ENCODE data around the gene CAMK4. TPM values are rescaled to one million over a fixed set of nuclear protein-coding genes. Genes with fewer than 3 reads are reported as not detected.

Gene CAMK4
- total RNA-seq, 1 donor from 2014 or later = 8.4 TPM

DNA sequence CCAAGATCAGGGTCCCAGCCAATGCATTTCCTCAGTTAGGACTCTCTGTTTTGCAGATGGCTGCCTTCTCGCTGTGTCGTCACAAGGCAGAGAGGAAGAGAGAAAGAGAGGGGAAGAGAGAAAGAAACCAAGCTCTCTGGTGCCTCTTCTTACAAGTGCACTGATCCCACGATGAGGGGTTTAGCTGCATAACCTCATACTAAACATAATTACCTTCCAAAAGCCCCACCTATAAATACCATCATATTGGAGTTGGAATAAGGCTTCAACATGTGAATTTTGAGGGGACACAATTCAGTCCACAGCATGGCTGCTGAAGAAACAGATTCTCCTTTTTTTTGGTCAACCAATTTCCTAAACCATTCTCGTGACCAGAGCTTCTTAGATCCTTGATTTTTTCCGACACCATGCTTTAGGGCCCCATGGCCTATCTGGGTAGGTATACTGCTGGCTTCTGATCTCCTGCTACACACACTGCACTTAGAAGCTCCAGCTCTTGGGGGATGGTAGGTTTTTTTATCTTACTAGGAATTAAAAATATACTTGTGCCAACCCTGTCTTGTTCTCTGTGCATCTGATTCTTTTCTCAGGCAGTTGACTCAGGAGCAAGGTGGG is 5.1 kb downstream of the CAMK4 start:
- DNase-seq = no peak

DNA sequence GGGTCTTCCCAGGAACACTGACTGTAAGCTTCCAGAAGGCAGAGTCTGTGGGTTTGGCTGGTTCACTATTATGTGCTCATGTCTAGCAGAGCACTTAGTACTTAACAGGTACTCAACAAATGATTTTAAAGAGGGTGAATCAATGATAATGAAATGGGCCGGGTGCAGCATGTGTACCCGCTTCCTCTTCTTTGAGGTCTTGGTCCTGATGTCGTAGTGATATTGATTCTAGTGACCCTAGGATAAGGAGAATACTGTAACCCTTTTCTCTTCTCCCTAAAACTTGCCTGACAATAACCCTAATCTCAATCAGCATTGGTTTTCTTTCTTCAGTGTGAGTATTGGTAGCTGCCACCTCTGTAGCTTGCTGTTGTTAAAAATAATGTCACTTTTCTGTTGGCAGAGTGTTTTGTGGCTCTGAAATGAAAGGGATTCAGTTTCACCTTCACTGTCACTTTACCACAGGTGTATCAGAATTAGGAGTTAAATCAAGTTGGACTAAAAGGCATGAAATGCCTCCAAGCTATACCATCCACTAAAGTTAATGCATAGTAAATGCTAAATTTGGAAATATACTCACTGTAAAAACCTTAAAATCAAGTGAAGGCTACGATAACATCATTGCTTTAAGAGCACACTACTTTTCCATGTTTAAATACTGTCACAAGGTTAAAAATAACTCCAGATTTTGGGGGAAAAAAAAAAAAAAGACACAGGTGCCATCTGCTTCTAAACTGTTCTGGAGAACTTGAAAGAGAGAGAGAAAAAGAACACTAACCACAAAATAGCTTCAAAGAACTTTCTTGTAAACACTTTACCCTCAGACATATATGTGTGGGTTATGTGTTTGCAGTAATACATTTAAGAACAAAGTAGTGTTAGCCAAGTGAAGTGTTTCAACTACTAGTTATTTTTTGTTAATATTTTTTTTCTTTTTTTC is 6.0 kb downstream of the CAMK4 start:
- DNase-seq = no peak

DNA sequence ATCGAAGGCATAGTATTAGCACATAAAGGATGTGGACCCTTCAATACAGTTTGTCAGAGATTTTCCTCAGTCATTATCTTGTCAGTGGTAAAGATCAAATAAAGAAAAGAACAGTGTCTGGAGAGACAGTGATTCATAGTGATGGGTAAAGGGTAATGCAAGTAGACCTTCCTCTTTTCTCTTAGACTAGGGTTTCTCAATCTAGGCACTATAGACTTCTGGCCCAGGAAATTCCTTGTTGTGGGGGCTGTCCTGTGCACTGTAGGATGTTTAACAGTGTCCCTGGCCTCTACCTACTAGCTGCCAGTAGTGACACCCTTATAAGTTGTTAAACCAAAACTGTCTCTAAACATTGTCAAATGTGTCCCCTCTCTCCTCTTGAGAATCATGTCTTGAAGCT is 6.9 kb downstream of the CAMK4 start:
- DNase-seq = no peak

DNA sequence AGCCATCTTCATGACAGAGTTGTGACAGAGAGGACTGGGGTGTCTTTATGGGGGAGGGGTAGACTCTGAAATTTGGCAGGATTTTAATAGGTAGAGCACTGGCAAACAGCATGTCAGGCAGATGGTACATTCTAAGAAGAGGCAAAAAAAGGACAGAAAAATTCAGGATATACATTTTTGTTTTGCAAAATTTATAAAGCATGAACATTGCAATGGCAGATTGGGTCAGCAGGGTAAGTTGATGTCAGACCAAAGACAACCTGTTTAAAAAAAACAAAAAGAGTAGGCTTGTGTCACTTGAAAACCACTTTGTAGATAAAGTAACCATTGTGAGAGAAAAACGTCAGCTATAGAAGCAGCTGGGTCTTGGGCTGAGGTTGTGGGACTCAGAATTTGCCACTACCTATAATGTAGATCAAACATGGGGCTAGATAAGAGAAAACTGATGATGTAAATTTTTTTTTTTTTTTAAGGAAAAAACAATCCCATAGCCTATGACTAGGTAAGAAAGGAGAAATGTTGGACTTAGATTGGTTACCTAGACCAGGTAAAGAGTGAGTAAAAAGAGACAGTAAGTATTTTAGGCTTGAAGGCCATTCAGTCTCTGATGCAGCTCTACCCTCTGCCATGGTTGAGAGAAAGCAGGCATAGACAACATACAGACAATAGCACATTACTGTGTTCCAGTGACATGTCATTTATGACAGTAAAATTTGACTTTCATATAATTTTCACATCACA is 8.3 kb downstream of the CAMK4 start:
- DNase-seq = no peak

DNA sequence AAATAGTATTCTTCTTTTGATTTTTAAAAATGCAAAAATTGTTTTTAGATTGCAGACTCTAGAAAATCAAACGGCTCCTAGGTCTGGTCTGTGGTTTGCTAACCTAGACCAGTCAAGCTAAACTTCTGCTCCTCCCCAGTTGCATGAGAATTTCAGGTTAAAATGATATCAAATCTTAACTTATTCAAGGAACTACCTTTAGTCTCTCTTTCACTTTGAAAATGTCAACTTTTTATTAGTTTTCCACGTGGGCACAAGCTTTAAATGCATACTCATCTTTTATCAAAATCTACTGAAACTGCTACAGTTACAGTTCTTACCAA is 8.8 kb downstream of the CAMK4 start:
- DNase-seq = no peak

DNA sequence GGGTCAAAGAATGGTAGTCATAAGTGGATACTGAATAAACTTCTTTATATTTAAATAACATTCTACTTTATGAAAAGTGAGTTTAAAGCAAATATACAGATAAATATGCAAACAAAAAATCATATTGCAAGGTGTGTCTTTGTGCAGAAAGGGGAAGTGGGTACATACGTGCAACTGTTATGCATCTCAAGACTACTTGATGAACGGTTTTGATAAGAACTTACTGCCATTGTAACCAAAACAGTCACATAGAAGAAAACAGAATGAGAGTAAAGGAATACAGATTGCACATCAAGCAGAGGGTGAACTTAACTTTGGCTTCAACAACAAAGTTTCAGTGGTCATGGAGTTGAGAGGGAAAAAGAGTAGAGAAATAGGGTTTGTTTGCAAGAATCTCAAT is 9.9 kb downstream of the CAMK4 start:
- no peak for DNase-seq

DNA sequence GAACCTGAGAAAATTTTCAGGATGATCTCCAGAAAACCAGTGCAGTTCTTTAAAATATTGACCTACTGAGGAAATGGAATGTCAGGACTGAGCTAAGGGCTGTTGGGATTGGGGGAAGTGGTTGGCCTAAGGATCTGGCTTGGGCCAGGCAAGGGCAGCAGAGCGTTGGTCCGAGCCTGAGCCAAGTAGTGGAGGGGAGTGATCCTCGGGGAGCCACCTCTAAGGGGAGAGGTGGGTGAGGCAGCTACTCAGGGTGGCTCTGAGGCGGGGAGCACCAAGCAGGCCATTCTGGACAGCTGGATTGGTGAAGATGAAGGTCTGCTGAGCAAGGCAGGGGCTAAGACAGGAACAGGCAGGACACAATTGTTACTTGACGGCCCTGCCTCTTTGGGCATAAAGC is 11.5 kb downstream of the CAMK4 start:
- no peak for DNase-seq

DNA sequence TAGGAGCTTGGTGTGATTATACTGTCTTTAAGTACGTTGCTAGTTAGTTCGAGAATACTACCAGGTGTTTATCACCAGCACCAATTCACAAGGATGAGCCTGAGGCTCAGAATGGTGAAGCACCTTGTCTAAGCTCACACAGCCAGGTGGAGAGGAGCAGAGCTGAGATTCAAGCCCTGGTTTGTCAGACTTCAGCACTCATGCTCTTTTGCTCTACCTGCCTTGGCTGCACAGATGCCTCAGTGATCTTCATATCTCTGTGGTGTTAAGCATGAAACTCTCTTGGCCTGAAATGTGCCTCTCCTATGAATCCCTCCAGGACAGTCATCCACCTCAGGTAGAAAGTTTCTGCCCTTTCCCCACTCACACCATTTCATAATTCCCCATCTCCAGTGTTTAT is 12.2 kb downstream of the CAMK4 start:
- DNase-seq = no peak

DNA sequence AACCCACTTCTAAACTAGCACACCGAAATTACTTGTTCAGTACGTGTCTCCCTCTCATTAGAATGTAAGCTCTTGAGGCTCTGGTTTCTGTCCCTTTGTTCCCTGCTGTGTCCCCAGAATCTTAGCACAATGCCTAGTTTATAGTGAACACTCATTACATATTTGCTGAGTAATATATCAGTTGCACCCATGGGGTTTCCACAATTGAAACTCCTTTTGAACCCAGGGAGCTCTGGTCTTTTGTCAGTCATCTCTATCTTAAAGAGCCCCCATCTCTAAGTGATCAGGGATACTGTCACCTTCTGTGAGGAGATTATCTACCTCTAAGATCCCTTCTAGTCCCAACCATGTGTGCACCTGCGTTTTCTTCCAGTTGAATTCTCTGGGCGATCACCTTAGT is 12.8 kb downstream of the CAMK4 start:
- no peak for DNase-seq

DNA sequence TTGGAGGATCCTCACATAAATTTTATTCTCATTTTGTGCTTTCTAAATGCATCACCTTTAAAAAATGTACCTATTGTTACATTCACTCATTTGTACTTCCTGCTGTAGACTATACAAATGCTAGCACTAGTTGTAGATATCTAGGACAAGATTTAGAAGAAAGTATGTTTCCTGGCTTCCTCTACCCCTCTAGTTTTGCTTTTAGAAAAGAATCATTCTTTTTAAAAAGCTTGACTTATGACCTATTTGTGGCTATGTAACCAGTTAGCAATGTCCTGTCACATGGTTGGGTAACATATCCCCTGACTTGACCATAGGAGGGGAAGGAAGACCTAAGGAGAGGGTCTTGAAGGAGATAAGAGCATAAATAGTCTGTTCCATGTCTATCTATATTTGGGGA is 13.3 kb downstream of the CAMK4 start:
- no peak for DNase-seq

DNA sequence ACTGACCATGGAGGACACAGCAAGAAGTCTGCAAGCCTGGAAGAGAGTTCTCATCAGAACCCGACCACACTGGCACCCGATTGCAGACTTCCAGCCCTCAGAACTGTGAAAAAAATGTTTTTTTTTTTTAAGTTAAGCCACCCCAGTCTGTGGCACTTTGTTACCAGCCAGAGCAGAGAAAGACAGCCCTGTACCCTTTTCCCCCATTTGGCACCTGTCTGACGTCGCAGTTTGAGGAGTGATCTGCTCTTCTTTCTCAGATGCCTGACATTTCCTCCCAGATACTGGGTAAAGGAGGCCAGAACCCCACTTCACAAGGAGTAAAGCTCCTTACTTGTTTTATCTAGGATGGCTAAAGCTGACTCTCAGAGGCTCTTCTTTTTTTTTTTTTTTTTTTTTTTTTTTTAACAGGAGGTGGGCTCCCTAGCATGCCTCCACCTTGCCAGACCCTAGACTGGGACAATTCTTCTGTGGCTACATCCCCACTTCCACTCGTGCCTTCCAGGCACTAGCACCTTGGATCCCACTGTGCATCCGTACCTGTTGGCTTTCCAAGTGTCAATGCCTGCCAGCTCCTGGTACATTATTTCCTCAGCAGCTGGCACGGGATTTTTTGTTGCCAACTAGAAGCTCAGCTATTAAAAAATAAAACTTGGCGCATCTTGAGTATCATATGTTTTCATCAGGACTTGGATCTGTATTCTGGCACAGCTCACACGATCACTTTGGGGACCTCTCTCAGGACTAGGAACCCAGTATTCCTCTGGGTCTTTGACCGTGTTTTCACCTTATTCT is 14.4 kb downstream of the CAMK4 start:
- DNase-seq = no peak

DNA sequence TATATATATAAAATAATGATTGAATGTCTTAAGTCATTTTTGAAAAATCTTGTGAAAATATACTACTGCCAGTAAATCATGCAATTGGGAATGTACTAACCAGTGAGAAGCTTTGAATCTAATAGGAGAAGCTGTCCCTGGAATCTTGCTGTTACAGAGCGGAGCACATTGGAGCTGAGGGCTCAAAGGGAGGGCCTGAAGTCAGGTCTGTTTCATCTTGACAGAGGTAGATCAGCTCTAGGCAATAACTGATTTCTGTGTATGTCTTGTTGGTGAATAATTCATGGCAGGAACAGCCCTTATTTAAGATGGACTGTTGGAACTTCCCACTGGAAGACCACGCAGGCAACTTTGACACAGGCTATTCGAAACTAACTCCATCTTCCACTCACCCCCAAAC is 17.5 kb downstream of the CAMK4 start:
- DNase-seq = no peak

DNA sequence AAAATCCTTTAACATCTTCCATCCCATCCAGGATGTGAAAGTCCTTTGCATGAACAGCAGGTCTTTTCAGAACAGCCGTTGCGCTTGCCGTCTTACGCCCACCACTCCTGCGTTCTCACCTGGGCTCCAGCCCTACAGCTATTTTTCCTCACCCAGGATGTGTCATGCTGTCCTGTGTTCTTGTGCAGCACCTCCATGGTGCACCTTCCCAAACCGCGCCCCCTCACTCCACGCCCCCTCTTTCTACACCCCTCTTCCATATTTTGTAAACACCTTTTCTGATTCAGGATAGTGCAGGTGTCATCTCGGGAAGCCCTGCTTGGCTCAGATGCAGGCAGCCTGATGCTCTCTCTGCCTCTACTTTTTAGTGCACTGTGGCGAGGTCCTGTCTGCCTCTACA is 18.4 kb downstream of the CAMK4 start:
- no peak for DNase-seq

DNA sequence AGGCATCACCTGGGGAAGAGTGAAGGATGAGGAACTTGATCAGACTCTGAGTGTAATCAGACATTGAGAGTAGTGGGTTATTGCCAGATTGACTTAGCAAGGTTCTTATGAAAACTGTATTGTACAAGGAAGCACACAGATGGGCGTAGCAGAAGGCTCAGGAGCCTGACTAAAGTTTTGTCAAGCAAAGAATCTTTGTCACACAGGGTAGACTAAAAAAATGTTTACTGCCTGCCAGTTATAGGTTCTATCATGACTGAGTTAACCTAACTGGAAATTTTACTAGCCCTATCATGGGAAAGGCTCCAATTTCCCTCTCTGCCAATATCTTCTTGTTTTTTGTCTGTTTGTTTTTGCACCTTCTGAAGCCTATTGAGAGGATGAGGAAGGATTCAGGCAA is 19.1 kb downstream of the CAMK4 start:
- no peak for DNase-seq

DNA sequence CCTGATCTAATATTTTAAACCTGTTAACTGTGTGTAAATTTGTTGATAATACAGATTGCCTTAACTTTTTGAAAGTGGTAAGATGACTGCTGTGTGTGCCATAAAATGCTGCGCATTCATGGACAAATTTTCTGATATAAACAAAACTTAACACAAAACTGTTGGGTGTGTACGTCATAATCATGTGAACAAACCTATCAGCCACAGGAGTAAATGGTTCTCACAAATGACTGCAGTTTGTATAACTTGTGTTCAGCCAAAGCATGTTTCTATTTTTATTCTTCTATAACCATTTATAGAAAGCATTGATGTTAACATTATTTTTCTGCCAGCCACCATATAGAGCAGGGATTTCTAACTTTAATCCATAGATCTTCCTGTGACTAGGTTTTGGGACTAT is 21.5 kb downstream of the CAMK4 start:
- DNase-seq = no peak

DNA sequence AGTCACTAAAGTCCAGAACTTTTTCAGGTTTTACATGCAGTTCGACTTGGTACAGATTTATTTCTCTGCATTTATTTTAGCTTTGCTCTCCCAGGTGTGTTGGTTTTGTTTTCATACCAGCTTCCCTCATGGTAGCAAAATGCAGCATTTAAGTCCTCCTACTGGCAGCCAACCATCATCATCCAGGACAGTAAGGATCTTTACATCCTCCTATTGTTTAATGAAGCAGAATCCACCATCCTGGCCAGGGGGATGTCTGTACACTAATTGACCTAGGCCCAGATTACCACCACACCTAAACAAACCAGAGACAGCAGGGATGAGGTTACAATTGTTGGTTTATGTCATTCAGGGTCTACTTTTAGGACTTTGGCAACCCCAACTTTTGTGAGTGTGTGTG is 22.3 kb downstream of the CAMK4 start:
- no peak for DNase-seq

DNA sequence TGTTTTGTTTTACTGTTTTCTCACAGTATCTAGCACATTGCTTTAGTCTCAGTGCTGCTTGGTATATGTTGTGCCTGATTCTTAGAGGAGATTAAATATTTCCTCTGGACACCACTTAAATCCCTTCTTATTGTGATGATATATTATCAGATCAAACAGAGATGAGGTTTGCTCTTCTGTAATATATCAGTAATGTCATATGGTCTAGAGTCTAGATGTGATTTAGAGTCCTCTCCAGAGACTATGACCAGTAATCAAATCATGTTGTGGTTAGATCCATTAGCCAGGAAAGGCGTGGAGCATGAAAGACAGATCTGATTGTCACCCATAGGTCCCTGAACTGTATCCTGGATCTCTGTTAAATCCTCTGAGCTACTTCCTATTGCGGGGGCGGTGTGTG is 24.4 kb downstream of the CAMK4 start:
- DNase-seq = no peak

DNA sequence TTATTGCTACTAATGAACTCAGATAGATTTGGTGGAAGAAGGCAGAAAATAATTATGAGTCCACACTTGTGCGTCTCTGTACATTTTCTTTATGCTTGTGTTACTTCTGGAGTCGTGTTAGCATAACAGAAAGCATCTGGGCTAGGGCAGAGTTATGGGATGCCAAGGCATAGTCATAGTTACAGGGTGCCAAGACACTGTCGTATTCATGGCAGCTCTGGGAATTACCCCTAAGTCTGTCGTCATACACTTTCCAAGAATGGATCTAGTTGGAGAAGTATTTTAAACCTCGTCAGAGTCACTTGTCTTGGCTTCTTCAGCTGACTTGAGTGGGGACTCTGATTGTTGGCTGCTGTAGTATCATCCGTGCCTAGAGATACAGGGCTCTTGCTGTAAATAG is 27.7 kb downstream of the CAMK4 start:
- no peak for DNase-seq

DNA sequence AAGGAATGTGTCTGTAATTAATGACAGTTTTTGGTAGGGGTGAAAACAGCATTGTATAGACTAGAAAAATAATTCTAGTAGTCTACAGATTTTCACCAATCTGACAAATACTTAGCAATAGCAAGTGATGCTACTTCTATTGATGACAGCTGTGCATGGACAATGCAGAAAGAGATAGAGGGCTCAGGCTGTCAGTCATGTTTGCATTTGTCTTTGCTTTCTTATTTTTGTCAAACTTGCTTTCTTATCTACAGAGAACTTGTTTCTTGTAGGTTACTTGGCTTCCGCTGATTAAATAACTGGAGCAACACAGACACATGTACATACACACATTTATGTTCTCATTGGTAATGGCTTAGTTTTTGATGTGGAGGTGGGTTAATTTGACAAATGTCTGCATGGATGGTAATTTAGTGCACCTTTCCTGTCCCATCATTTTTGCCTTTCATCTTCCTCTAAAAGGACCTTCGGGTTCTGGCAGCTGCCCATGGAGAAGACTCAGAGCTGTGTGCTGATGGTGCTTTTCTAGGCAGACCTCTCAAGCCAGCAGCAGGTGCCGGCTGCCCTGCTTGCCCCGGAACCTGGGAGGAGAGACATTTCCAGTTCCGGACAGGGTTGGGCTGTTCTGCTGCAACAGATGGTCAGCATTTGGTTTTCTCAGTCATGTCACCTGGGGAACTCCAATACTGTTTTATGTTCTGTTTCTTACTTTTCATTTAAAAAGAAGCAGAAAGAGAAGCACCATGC is 28.8 kb downstream of the CAMK4 start:
- DNase-seq = no peak

DNA sequence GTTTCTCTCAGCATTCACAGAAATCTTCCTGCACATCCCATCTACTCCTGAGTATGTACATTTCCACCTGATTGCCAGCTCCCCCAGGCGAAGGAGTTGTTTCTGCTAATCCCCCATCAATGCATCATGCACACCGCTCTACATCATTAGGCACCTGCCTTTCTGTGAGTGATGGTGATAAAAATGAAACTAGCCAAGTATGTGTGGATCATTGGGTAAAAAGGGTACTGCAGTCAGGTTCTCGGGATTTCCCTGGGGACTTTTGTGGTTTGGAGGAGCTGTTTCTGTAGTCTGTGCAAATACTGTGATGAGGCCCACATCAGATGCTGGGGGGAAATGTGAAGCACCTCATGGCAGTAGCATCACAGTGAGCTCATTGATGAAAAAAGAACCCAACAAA is 30.4 kb downstream of the CAMK4 start:
- no peak for DNase-seq

DNA sequence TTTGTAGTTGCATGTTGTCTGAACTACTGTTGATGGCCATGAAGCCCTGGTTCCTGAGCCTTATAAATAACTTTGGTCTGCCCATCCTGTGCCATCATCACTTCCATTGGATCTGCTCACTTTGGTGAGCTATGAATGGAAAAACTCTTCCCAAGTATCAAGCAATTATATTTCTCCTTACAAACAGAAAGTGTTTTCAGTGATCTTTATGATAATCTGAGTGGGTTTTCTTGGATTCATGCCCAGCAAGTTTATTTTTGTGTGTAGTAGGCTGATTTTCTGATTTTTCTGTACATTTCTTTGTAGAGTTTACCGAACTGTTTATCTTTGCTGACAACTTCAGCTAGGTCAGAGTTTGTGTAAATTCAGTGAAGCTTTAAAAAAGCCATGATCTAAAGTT is 31.0 kb downstream of the CAMK4 start:
- no peak for DNase-seq

DNA sequence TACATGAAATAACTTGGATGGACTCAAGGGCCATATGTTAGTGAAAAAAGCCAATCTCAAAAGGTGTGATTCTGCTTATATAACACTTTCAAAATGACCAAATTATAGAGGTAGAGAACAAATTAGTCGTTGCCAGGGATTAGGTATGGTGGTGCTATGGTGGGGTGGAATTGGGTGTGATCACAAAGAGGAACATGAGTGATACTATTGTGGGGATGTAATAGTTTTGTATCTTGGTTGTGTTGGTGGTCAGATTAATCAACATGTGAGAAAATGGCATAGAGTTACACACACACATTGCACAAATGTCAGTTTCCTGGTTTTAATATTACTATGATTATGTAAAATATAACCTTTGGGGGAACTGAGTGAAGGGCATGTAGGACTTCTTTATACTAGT is 31.9 kb downstream of the CAMK4 start:
- DNase-seq = no peak
